Stimulated activated CD4-positive, alpha-beta T cell treated with anti-CD3 and anti-CD28 coated beads, Interleukin-12 subunit alpha, Interleukin-12 subunit beta, amount 100 ng/mL, for 48 hours (primary cell): Measurements from ENCODE around the gene OR2T1.
"Not testable (repeated sequence)": the region's sequence is repeated elsewhere in the genome, so short reads cannot be mapped to it uniquely, and the experiment has no call there.

Experiments used
- DNase-seq, 3 donors: peaks; one replicate each; pipeline ENCODE4 v3.0.0-alpha.2; 2020; ENCODE audit warnings: low read depth in 2 of 3, low spot score in 1 of 3

The OR2T1 gene, protein sequence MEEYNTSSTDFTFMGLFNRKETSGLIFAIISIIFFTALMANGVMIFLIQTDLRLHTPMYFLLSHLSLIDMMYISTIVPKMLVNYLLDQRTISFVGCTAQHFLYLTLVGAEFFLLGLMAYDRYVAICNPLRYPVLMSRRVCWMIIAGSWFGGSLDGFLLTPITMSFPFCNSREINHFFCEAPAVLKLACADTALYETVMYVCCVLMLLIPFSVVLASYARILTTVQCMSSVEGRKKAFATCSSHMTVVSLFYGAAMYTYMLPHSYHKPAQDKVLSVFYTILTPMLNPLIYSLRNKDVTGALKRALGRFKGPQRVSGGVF

DNA sequence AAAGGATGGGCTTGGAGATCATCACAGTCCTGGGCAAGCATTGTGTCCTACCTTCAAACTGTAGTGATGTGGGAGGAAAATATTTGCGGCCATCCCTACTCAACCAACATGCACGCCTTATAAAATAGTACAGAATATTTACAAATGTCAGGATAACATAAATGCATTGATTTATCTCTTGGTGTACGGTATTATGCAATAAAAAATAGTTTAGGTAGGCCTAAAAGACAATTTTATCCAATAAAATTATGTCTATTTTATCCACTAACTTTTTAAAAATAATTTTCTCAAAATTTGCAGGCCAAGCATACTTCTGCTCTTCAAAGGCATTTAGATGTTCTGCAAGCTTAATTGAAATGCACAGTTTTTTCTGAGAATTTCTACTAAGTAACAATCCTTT, at the start of gene OR2T1:
Gene OR2T1, plus strand, starts transcription at position 301 of the 400 bp plus-strand sequence. CDS start 3,100 bp downstream, outside the sequence.
- DNase-seq = no peak

DNA sequence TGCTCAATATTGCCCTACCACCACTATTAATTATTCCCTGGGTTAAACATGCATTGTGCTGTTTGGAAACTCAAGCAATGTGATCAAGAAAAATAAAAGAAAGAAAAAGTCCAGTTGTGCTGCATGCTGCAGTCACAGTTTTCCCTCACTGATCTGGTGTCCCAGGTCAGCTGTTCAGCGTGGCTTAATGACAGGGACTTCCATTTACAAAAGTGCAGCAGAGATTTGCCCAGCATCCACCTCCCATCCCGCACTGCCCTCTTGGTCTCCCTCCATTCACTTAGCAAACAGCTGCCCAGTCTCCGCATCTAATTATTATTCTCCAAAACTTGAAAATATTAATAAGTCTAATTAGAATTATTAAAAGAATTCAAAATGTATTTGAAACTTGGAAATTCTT, 43.4 kb upstream of the OR2T1 start:
- DNase-seq = no peak

DNA sequence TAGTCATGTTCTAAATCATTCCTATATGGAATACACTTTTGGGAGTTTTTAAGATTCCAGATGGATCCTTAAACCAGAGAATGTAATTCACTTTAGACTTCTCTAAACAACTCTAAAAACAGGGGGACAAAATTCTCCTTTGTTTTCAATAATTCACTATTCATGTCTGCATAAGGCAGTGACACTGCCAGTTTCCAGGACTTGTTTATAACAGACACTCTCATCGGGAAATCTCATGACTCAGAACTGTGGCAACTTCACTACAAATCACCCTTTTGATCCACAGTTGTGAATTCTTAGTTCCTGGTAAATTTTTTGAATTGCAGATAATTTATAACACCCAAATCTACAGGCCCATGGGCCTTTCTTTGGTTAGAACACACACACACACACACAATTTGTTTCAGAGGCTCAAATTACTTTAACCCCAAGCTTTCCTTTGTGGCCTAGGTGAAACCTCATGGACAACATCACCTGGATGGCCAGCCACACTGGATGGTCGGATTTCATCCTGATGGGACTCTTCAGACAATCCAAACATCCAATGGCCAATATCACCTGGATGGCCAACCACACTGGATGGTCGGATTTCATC, 41.6 kb upstream of the OR2T1 start, which contains the start of gene OR2T4:
Gene OR2T4, plus strand, starts transcription at position 545 of the 595 bp plus-strand sequence. Its CDS starts 0 bp downstream, at position 545.
- DNase-seq = no peak

DNA sequence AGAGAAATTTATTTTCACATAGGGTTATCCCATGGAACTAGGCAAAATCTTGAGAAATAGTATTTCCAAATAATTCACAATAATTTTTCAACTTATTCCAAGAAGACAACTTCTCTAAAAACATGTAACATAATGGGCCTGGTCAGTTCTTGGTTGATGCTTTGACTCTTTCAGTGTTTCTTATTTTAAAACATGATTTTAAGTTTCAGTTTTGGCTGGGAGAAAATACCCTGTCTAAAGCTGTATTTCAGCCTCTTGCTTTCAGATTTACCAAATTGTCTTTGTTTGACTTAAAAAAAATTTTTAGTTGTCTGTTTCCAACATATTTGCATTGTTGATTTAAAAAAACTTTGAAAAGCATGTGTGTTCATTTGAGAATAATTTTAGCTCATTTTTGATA, 36.2 kb upstream of the OR2T1 start:
- no peak for DNase-seq

DNA sequence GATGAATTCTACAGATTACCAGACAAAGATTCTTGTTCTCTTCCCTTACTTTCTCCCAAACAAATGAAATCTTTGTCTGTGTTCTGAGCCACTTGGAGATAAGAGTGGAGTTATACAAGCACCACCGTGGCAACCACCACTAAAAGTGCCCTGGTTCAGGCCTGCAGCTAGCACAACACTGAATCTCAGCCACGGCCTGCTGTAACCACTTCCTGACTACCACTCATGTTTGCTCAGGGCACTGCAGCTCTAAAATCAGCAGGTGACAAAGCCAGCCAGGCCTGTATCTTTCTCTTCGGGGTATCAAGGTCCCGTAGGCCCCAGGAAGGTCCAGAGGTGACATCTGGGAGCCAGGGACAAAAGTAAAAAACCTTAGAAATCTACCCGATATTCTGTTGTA, 30.5 kb upstream of the OR2T1 start:
- DNase-seq = no peak

DNA sequence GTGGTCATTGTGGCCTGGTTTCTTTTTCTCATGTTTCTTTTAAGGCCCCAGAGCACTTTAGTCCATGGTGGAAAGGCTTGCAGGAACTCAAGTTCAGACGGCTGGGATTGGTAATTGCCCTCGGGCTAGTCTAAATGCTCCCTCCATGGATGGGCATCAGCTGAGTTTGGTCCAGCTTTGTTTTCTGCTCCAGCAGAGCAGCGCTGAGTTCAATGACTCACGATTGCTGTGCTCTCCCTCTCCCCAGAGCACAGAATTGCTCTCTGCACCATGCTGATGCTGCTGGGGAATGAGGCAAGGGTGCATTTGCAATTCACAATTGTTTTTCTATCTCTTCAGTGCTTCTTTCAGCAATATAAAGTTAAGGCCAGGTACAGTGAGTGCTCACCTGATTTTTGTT, 29.1 kb upstream of the OR2T1 start:
- DNase-seq = no peak

DNA sequence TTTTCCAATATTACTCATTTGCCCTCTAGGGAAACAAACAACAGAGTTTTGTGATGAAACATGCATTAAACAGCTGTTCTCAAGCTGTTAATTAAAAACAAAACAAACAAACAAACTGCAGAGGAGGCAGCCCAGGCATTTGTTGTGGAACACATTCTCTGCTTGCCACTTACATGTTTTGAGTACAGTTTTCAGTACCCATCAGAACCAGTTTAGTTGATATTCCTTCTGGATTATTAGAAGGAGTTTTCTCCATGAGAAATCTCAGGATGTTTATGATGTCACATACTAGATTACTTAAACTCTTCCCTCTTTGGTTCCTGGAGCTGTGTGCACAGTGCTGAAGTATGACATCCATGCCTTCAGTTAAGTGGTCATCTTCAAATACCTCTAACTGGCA, 27.4 kb upstream of the OR2T1 start, which contains the start of gene OR2T6:
Gene OR2T6, plus strand, starts transcription at position 301 of the 400 bp plus-strand sequence. CDS start 11,863 bp downstream, outside the sequence.
- no peak for DNase-seq

DNA sequence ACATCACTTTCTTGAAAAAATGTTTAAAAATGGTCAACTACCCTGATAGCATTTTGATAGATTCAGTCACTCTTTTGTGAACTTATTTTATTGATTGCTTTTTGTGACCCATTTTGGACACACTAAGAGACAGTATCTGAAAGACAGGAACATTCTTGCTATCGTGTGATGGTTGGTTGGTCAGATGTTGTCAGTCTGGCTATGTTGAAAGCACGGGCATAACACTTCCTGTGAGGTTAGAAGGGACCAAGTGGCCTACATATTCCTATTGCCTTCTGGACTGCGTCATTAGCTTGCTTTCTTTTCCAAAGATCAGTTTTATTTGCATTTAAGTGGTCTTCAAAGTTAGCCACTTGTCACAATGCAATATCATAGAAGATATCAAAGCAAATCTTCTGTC, 25.9 kb upstream of the OR2T1 start:
- DNase-seq = no peak

DNA sequence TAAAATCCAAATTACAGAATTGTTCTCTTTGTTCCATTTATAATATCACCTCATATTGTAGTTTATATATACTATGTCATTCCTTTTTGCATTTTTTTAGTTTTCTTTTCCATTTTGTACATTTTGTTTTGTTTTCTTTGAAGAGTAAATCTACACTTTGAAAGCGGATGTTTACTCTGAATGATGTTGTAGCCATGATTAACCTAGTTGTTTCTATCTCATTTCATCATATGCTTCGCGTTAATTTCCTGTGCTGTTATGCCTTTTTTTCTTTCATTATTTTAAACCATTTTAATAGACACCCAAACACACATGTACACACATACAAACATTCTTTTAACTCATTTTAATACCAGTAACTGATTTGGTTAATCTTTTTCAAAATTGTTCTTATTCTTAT, 22.0 kb upstream of the OR2T1 start:
- no peak for DNase-seq

DNA sequence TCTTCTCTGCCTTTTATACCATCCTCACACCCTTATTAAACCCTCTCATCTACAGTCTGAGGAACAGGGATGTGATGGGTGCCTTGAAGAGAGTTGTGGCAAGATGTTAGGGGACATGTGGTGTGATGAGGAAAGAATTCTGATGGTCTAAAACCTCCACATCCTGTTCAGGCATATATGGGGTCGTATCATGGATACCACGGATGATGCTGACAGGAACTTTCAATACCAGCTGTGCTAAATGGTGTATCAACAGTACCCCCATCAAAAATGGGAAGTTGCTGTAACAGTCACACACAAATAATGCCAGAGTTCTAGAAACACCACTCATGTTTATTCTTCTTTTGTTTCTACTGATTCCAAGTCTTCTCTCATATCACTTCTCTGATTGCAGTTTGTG, 14.4 kb upstream of the OR2T1 start:
- DNase-seq = no peak

DNA sequence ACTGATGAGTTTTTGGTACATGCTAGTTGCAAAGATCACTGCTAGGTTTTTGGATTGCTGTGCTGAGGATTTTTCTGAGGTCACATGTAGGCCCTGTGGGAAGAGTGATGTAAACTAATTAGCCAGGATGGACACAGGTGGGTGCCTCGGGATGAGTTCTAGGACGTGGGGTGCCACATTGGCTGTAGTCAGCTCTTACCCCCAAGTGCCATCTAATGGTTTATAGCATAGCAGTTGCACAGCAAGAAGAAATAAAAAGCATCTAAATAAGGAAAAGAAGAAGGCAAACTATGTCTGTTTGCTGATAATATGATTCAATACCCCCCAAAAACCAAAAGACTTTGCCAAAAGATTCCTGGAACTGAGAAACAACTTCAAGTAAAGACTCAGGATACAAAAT, 9.8 kb upstream of the OR2T1 start:
- DNase-seq = no peak

DNA sequence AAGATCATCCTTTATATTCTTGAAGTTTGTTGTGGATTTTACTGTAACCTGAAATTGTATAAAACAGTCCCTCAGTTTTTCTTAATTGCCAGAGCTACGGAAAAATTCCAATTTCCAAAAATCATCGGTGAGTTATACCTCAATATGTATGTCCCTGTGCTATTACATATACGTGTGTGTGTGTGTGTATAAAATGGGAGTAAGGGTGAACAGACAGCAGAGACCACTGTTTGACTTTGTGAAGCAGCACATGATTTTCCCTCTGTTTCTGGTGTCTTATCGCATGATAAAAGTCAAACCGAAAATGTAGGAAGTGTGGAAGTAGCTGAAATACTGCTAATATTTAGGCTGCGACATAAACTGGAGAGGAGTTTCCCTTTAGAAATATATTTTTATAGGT, 1.2 kb downstream of the OR2T1 start:
- DNase-seq = no peak

DNA sequence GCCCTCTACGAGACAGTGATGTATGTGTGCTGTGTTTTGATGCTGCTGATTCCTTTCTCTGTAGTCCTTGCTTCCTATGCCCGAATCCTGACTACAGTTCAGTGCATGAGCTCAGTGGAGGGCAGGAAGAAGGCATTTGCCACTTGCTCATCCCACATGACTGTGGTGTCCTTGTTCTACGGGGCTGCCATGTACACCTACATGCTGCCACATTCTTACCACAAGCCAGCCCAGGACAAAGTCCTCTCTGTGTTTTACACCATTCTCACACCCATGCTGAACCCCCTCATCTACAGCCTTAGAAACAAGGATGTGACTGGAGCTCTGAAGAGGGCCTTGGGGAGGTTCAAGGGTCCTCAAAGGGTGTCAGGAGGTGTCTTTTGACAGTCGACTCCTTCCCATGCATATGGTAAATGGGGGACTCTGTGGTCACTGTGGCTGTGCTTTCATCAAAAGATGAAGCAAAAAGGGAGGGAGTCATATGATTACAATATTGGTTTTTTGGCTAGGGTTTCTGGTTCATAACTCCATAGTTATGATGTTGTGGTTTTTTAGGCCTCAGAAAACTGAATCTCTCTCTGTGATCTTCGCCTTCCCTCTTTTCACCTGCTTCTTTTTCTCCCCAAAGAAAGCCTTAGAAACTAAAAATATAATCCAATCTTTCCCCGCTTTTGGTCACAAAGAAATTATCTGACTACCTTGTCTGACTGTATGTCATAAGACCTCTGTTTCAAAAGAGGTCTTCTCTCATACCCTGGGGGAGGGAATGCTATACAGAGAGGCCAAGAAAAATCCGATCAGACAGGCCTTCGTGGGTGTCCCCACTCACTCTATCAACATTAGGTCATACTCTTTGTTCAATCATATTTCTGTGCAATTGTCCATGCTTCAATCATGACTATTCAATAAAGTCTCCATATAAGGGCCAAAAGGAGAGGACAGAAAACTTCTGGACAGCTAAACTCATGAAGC, 4.2 kb downstream of the OR2T1 start:
- no peak for DNase-seq

DNA sequence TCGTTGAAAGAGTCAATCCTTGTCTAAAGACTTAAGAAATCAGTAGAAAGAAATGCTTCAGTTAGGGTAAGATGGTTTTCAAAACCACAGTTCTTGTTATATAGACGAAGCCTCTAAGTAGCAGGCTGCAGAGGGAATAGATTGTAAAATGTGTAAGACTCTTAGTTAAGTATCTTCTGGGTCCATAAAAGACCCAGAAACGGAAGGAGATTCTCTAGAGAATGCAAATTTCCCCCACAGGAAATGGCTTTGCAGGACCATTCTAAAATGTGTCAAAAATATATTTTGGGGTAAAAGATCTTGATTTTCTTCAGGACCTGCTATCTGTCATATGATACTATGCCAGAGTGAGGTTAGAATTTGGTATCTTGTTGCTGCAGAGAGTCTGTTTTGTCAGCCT, 13.4 kb downstream of the OR2T1 start:
- DNase-seq = no peak

DNA sequence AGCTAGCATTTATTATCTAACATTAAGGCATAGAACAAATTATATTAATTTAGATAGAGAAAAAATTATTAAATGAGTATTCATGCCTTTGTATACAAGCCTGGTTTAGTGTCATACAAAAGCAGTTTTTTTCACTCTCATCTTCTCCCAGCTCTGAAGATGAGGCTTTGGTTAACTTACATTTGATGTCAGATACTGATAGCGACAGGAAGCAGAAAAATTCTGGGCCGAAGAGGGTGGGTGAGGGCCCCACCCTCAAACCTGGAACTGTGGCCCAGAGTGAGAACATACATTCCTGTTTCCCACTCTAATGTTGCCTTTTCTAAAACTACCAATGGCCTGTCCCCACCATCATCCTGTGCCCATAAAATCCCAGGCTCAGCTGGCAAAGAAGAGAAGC, 15.0 kb downstream of the OR2T1 start:
- no peak for DNase-seq

DNA sequence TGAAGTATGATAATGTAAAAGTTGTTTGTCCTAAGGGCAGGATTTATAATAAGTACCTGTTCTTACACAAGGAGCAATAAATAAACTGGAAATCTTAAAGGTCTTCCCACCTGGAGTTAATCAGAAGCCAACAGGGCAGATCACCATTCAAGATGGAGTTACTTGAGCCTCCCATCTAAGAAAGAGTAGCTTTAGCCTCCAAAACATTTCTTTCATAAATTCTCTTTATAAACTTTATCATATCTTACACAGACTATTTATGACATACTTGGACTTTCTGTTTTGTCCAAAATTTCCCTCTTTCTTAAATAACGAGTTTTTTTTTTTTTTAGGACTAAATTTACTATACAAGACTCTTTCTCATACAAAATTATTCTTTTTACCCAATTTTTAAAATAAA, 18.5 kb downstream of the OR2T1 start:
- DNase-seq = no peak

DNA sequence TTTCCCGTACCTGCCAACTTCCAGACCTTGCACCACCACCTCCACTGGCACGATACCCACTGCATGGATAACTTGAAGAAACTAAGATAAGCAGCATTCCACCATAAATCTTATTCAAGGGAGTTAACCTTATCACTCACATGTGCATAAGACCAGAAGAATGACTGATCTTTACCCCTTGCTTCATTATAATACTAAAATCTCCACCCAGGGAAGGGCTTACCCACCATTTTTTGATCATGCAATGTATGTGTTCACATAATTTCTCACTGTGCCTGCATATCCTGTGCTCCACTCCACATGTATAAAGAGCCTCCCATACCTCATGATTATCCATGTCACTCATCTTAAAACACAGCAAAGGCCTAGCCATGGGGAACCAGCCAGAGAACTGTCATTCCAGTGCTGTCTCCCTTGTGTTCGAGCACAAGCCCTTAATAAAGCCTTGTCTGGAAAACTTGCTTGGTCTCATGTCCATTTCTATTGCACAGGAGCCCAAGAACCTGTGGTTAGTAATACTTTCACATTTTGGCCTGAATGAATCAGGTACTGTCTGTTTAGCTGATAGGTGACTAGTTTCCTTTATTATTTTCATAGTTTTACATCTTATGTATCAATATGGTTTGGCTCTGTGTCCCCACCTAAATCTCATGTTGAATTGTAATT, 24.8 kb downstream of the OR2T1 start:
- DNase-seq = not testable (repeated sequence)

DNA sequence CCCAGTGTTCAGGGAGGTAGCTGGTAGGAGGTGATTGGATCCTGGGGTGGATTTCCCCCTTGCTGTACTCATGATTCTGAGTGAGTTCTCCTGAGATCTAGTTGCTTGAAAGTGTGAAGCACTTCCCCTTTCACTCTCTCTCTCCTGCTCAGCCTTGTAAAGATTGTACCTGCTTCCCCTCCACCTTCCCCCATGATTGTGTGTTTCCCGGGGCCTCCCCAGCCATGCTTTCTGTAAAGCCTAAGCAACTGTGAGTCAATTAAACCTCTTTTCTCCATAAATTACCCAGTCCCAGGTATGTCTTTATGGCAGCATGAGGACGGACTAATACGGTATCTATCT, 25.3 kb downstream of the OR2T1 start:
- DNase-seq = not testable (repeated sequence)

DNA sequence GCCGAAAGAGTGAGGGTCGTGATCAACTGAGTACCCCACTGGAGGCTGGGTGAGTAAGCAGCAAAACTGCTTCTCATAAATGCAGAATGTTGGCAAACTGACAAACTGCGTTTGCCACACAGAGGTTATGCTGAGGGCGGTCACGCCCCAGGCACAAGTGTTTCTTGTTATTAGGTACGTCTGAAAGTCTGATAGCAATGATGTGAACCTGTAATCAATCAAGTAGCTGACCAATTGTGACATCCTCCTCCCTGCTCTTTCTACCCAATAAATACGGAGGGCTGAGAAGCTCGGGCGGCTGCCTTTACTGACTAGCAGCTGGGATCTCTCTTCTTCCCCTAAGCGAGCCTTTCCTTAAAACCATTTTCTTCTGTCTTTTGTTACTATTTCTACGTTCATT, 28.8 kb downstream of the OR2T1 start:
- DNase-seq = not testable (repeated sequence)

DNA sequence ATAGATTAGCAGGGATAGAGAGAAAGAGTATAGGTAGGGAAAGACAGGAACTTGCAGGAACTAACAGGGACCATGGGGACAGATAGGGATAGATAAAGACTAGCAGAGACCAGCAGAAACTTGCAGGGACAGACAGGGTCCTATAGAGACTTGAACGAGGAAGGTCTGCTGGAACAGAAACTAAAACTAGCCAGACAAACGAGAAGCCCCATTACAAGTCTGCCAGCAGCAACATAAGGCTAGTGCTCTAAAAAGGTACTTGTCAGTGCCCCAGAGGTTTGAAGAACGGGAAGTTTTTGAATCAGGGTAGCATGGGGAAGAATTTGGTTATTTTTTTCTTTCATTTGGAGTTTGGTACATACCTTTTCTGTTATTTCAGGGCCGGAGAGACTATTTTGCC, 29.4 kb downstream of the OR2T1 start:
- not testable (repeated sequence) for DNase-seq

DNA sequence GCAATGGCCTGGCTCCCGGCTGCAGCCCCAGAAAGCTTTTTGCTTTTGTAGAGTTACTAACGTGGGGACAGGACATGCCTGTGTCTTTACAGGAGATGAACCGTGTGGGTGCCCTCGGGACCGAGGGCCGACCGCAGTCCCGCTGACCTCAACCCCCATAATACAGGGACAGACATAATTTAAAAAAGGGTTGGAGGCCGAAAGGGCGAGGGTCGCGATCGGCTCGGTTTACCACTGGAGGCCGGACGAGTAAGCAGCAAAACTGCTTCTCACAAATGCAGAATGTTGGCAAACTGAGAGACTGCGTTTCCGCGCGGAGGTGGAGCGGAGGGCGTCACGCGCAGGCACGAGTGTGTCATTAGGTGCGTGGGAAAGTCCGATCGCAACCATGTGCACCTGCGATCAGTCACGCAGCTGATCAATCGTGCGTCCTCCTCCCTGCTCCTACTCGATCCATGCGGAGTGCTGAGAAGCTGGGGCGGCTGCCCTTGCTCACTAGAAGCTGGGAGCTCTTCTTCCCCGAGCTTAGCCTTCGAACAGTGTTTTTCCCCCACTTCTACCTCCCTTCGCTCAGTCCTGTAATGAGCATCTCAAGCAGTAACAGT, 31.1 kb downstream of the OR2T1 start:
- DNase-seq = not testable (repeated sequence)
